Fibroblast of skin of back (primary cell): Measurements from ENCODE around the gene GREB1L.
"Not testable (repeated sequence)": the region's sequence is repeated elsewhere in the genome, so short reads cannot be mapped to it uniquely, and the experiment has no call there.

Source experiments
- DNase-seq: peaks from one replicate; pipeline ENCODE4 v3.0.0-alpha.2; 2013

The GREB1L gene

GRCh38 chr18:21369597-21369996, 127.6 kb downstream of the GREB1L start:
- not testable (repeated sequence) for DNase-seq

GRCh38 chr18:21383031-21383430, 141.0 kb downstream of the GREB1L start:
- no peak for DNase-seq

- DNase-seq: no peak
Measured at GRCh38 chr18:21386523-21387240, 144.7 kb downstream of the GREB1L start.

- DNase-seq: no peak
Measured at GRCh38 chr18:21387886-21388285, 145.9 kb downstream of the GREB1L start.

GRCh38 chr18:21389283-21389682, 147.3 kb downstream of the GREB1L start:
- no peak for DNase-seq

- DNase-seq: no peak
Measured at GRCh38 chr18:21389903-21390302, 147.9 kb downstream of the GREB1L start.

- peak; percentile 30 for DNase-seq
Measured at GRCh38 chr18:21391074-21391673, 149.1 kb downstream of the GREB1L start.

GRCh38 chr18:21393986-21394385, 152.0 kb downstream of the GREB1L start:
- DNase-seq: no peak

GRCh38 chr18:21398121-21398520, 156.1 kb downstream of the GREB1L start:
- no peak for DNase-seq

- no peak for DNase-seq
Measured at GRCh38 chr18:21402272-21402671, 160.2 kb downstream of the GREB1L start.

GRCh38 chr18:21404426-21404825, 162.4 kb downstream of the GREB1L start:
- no peak for DNase-seq

- DNase-seq: peak; percentile 2
Measured at GRCh38 chr18:21406116-21406515, 164.1 kb downstream of the GREB1L start.

GRCh38 chr18:21408681-21409080, 166.6 kb downstream of the GREB1L start:
- no peak for DNase-seq

- no peak for DNase-seq
Measured at GRCh38 chr18:21433436-21433835, 191.4 kb downstream of the GREB1L start.

- peak; percentile 79 for DNase-seq
Measured at GRCh38 chr18:21439431-21439846, 197.4 kb downstream of the GREB1L start.

- no peak for DNase-seq
Measured at GRCh38 chr18:21441670-21442069, 199.6 kb downstream of the GREB1L start.

GRCh38 chr18:21443776-21444464, 201.9 kb downstream of the GREB1L start:
- DNase-seq: no peak

- peak; percentile 43 for DNase-seq
Measured at GRCh38 chr18:21444465-21445212, 202.6 kb downstream of the GREB1L start.

- DNase-seq: no peak
Measured at GRCh38 chr18:21448299-21448698, 206.3 kb downstream of the GREB1L start.

- no peak for DNase-seq
Measured at GRCh38 chr18:21449367-21450290, 207.6 kb downstream of the GREB1L start.

GRCh38 chr18:21450503-21450902, 208.5 kb downstream of the GREB1L start:
- DNase-seq: no peak

GRCh38 chr18:21450913-21451312, 208.9 kb downstream of the GREB1L start:
- DNase-seq: no peak
